Mesodermal cell (in vitro differentiated cells): ENCODE data around the gene SORT1.

Experiments
- H3K27ac ChIP-seq: 2 replicates; pipeline ENCODE4 v1.7.0; 2013; ENCODE audit warnings: mild to moderate bottlenecking, low read depth, low read length, moderate library complexity; ENCODE audit not compliant: severe bottlenecking
- H3K36me3 ChIP-seq: 2 replicates; pipeline ENCODE4 v1.7.1; 2013; ENCODE audit warnings: mild to moderate bottlenecking, low read length, moderate library complexity; ENCODE audit not compliant: control insufficient read depth, insufficient read depth
- H3K4me1 ChIP-seq: one replicate; pipeline ENCODE4 v1.7.1; 2013; ENCODE audit warnings: mild to moderate bottlenecking, low read length; ENCODE audit not compliant: insufficient read depth, control insufficient read depth, poor library complexity, severe bottlenecking
- H3K4me3 ChIP-seq: 2 replicates; pipeline ENCODE4 v1.7.0; 2013; ENCODE audit warnings: low read length, control low read depth, mild to moderate bottlenecking; ENCODE audit not compliant: insufficient read depth, poor library complexity, severe bottlenecking; ENCODE audit errors: extremely low read depth
- H3K9me3 ChIP-seq: 2 replicates; pipeline ENCODE4 v1.7.1; 2013; ENCODE audit warnings: mild to moderate bottlenecking, low read length, moderate library complexity; ENCODE audit not compliant: control insufficient read depth
- WGBS, 2 experiments: methylation state at CpG; one replicate each; pipeline ENCODE4 v1.1.5; 2013; ENCODE audit warnings: missing lambda C conversion rate in 2 of 2; ENCODE audit not compliant: insufficient coverage in 2 of 2; 5-methylcytosine and 5-hydroxymethylcytosine counted together

The SORT1 gene

GRCh38 chr1:109391157-109391556 is 6.6 kb downstream of the SORT1 start:
- WGBS, 2 experiments, result no CpG with 5 or more reads among the region's 3 CpGs
- H3K27ac ChIP-seq, result no peak overlapping the region
- no peaks in the 10 kb centered on the region for H3K36me3 ChIP-seq
- H3K4me3 ChIP-seq, result no peak overlapping the region
- no peaks in the 10 kb centered on the region for H3K9me3 ChIP-seq
- H3K4me1 ChIP-seq, result peaks cover 28% of the 10 kb centered on the region

- H3K4me3 ChIP-seq, result no peak overlapping the region
- no peak overlapping the region for H3K27ac ChIP-seq
- peaks cover 25% of the 10 kb centered on the region for H3K4me1 ChIP-seq
- H3K36me3 ChIP-seq, result no peaks in the 10 kb centered on the region
- H3K9me3 ChIP-seq, result no peaks in the 10 kb centered on the region
- WGBS, 2 experiments, result 92 to 98% methylated on average over 5 of the region's 5 CpGs
These were observed 7.9 kb downstream of the SORT1 start for GRCh38 chr1:109389638-109390341.

GRCh38 chr1:109388884-109389637 is 8.7 kb downstream of the SORT1 start:
- Histone ChIP-seq H3K4me1 (peaks cover 25% of the 10 kb centered on the region), H3K36me3 (no peaks in the 10 kb centered on the region), H3K9me3 (peaks cover 4% of the 10 kb centered on the region), H3K4me3 (no peak overlapping the region), H3K27ac (no peak overlapping the region)
- 91 to 100% methylated on average over 2 to 5 of the region's 7 CpGs for WGBS, 2 experiments

GRCh38 chr1:109388208-109388711 is 9.5 kb downstream of the SORT1 start:
- Histone ChIP-seq H3K27ac (no peak overlapping the region), H3K36me3 (no peaks in the 10 kb centered on the region), H3K4me1 (peaks cover 27% of the 10 kb centered on the region), H3K4me3 (no peak overlapping the region), H3K9me3 (peaks cover 4% of the 10 kb centered on the region)
- 95 to 100% methylated on average over 4 of the region's 5 CpGs for whole genome bisulfite sequencing, 2 experiments

- Histone ChIP-seq H3K4me1 (peaks cover 20% of the 10 kb centered on the region), H3K27ac (no peak overlapping the region)
- 80 to 83% methylated on average over 1 of the region's 2 CpGs for WGBS, 2 experiments
These were observed 11.5 kb downstream of the SORT1 start for GRCh38 chr1:109386054-109386717.

GRCh38 chr1:109385417-109385816 is 12.3 kb downstream of the SORT1 start:
- H3K4me1 ChIP-seq, result peaks cover 20% of the 10 kb centered on the region

More at GRCh38 chr1:109386054-109386717, 11.5 kb downstream of the SORT1 start:
- H3K36me3 ChIP-seq, result no peaks in the 10 kb centered on the region
- peaks cover 4% of the 10 kb centered on the region for H3K9me3 ChIP-seq
- no peak overlapping the region for H3K4me3 ChIP-seq

GRCh38 chr1:109383854-109384253 is 13.9 kb downstream of the SORT1 start:
- H3K4me3 ChIP-seq, result no peak overlapping the region
- no peaks in the 10 kb centered on the region for H3K36me3 ChIP-seq
- no peak overlapping the region for H3K27ac ChIP-seq
- 60 to 100% methylated on average over 1 to 3 of the region's 7 CpGs for WGBS, 2 experiments
- peaks cover 16% of the 10 kb centered on the region for H3K4me1 ChIP-seq
- H3K9me3 ChIP-seq, result peaks cover 4% of the 10 kb centered on the region

More at GRCh38 chr1:109385417-109385816, 12.3 kb downstream of the SORT1 start:
- H3K4me3 ChIP-seq, result no peak overlapping the region
- H3K9me3 ChIP-seq, result peaks cover 4% of the 10 kb centered on the region
- no peaks in the 10 kb centered on the region for H3K36me3 ChIP-seq
- WGBS, 2 experiments, result 100% methylated on average over 1 of the region's 2 CpGs
- no peak overlapping the region for H3K27ac ChIP-seq

- no peaks in the 10 kb centered on the region for H3K36me3 ChIP-seq
- H3K4me1 ChIP-seq, result peaks cover 16% of the 10 kb centered on the region
- 33 to 40% methylated on average over 2 of the region's 2 CpGs for WGBS, 2 experiments
- peak overlapping the region; percentile 0 for H3K27ac ChIP-seq
- peaks cover 4% of the 10 kb centered on the region for H3K9me3 ChIP-seq
- H3K4me3 ChIP-seq, result no peak overlapping the region
These were observed 14.5 kb downstream of the SORT1 start for GRCh38 chr1:109383087-109383779.

- peaks cover 16% of the 10 kb centered on the region for H3K4me1 ChIP-seq
- 60 to 100% methylated on average over 1 of the region's 2 CpGs for WGBS, 2 experiments
- H3K4me3 ChIP-seq, result no peak overlapping the region
- H3K27ac ChIP-seq, result no peak overlapping the region
- no peaks in the 10 kb centered on the region for H3K36me3 ChIP-seq
- H3K9me3 ChIP-seq, result peaks cover 4% of the 10 kb centered on the region
These were observed 16.1 kb downstream of the SORT1 start for GRCh38 chr1:109381573-109381972.

- Histone ChIP-seq H3K4me1 (peaks cover 16% of the 10 kb centered on the region), H3K9me3 (peaks cover 4% of the 10 kb centered on the region), H3K27ac (no peak overlapping the region), H3K36me3 (no peaks in the 10 kb centered on the region), H3K4me3 (no peak overlapping the region)
- WGBS, 2 experiments, result 69 to 72% methylated on average over 2 of the region's 3 CpGs
These were observed 17.8 kb downstream of the SORT1 start for GRCh38 chr1:109379907-109380306.
